Uterus (tissue), 2 donors: Measurements from ENCODE around the gene DNAJB14.

ENCODE experiments used
- POLR2A ChIP-seq, 2 donors: fragments of 450-650 bp; IDR thresholded peaks; one replicate each; pipeline ENCODE4 v1.6.1; 2016; ENCODE audit warnings: antibody characterized with exemption in 2 of 2, mild to moderate bottlenecking in 1 of 2, moderate library complexity in 1 of 2
- TF ChIP-seq, protein P1 (sequence below), 4 experiments: fragments of 200-600 bp in 2 of 4; fragments of 450-650 bp in 2 of 4; sonication (generic) in 2 of 4; IDR thresholded peaks; one replicate each; pipeline ENCODE4 v1.5.1; 2016 to 2019; ENCODE audit warnings: antibody characterized with exemption in 4 of 4, mild to moderate bottlenecking in 2 of 4, moderate library complexity in 1 of 4

DNA sequence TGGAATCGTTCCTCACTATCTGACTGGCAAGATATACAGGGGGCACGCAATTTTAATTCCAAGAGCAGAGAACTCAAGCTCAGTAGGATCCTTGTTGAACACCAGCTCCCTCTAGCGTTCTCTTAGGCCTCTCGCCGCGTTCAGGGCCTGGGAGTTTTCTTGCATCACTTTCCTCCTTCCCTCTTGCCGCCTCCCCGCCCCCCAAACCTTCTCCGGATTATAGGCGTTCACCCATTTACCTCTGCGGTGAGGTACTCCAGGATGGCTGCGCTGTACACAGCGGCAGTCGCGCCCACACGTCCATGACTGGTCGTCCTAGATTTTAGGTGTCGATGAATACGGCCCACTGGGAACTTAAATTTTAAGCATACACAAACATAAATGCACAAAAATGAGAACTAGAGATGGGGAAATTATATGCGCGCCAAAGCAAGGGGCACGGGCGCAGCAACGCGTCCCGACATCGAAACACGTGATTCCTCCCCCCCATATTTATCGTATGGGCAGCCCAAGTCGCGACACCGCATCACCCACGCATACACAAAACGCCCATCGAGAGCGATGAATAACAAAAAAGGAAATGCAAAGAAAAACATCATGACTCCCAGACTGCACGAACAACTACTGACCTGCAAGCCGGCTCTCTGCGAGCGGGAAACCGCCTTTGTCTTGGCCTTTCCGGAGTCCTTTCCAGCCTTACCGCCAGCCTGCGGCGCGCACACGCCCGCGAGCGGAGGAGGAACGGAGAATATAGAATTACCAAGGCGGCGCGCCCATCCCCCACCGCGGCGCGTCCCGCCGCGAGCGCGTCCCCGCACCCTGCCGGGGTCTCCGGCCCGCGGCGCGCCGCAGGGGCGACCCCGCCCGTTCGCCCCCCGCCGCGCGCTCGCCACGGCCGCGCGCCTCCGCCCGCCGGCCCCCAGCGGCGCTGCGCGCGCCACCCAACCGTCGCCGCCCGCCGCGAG is 2.9 kb upstream of the DNAJB14 start:
- TF ChIP-seq, protein P1, sequence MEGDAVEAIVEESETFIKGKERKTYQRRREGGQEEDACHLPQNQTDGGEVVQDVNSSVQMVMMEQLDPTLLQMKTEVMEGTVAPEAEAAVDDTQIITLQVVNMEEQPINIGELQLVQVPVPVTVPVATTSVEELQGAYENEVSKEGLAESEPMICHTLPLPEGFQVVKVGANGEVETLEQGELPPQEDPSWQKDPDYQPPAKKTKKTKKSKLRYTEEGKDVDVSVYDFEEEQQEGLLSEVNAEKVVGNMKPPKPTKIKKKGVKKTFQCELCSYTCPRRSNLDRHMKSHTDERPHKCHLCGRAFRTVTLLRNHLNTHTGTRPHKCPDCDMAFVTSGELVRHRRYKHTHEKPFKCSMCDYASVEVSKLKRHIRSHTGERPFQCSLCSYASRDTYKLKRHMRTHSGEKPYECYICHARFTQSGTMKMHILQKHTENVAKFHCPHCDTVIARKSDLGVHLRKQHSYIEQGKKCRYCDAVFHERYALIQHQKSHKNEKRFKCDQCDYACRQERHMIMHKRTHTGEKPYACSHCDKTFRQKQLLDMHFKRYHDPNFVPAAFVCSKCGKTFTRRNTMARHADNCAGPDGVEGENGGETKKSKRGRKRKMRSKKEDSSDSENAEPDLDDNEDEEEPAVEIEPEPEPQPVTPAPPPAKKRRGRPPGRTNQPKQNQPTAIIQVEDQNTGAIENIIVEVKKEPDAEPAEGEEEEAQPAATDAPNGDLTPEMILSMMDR (IDR thresholded peaks at IDR 0.05), result peak; percentile 76 to 86 (median 86)
- no peak for TF ChIP-seq POLR2A (IDR thresholded peaks at IDR 0.05)
